ENCODE measurements around the gene FAXC.
A peak's percentile ranks its signal among the peaks of the same experiment; 100 is the strongest.
"Not testable (repeated sequence)": the region's sequence is repeated elsewhere in the genome, so short reads cannot be mapped to it uniquely, and the experiment has no call there.

The FAXC gene

DNA sequence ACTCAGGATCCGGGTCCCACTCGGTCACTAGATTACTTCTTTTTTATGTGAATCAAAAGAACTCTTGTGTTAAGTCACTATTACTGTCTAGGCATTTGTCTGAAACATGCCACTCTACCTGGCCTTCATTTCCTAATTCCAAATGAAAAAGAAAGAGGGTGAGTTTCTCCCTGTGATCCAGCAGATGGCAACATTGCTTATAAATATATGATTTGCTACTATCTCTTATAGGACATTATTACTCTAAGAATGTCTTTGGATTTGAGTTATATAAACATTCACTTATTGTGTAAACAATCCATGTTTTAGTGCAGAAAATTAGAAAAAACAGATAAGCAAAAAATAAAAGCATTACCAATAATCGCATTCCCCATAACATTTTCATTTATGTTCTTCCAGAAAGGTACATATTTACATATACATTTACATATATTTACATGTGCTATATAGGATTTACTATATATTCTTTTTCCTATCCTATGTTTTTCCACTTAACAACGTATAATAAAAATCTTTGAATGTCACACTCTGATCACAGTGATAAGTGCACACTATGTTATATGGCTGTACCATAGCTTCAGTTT, 66.9 kb downstream of the FAXC start:
- DNase-seq: peak; percentile 10

DNA sequence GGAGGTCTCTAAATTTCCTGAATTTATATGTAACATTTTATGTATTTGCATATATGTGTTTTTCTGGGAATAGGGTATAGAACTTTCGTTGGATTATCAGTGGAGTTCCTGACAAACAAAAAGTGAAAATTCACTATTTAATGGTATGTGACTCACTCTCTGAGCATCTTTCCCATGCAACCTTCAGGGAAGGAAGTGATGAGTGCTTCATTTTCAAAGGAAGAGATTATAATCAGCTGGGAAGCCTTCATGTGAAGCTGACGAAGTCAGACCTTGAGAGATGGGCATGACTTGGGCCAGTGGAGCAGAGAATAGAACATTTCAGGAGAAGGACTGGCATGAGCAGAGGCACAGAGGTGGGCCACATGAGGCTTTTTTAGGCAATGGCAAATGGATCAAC, 72.7 kb downstream of the FAXC start:
- DNase-seq: peak; percentile 39

DNA sequence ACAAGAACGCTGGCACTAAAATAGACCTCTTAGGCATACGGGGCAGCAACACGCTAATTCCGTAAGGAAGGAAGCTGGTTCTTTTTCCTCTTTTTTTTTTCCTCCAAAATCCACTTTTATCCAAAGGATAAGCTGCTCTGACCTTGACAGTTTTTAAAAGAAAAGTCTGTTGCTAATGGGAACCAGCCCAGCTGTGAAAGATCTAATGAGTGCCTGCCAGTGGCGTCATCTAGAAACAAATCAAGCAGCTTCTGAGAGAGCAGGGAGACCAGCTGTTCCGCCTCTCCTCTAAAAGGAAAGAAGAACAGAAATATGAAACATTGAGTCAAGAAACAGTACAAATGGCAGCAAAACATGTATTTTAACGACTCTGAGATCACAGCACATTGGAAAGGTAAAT, 78.6 kb downstream of the FAXC start:
- no peak for DNase-seq

DNA sequence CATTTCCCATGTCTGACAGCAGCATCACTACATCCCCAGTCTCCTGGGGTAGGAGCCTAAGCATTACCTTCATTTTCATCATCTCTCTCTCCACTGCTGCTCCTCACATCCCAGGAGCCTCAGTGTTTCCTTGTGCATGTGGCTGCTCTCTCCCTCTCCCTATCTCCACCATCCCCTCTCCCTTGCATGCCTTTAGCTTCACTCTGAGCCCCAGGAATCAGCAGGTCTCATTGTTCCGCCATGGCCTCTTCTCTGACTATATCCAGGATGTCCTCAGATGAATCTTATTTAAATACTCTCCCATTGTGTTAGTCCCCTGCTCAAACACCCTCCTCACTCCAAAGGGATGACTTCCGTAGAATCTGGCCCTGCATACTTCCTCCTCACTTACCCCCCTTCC, 79.4 kb downstream of the FAXC start:
- no peak for DNase-seq

DNA sequence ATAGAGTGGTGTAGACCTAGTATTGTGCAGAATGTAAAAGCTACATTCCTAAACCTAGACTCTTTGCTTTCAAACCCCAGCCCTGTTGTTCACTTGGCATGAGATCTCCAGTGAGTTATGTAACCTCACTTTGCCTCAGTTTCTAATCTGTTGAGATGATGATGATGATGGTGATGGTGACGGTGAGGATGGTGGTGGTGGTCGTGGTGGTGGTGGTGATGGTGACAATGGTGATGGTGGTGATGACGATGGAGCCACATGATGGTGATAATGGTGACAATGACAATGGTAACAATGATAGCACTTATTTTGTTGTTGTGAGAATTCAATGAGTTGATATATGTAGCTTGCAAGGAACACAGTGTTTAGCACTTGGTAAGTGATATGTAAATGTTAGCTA, 80.3 kb downstream of the FAXC start:
- no peak for DNase-seq

DNA sequence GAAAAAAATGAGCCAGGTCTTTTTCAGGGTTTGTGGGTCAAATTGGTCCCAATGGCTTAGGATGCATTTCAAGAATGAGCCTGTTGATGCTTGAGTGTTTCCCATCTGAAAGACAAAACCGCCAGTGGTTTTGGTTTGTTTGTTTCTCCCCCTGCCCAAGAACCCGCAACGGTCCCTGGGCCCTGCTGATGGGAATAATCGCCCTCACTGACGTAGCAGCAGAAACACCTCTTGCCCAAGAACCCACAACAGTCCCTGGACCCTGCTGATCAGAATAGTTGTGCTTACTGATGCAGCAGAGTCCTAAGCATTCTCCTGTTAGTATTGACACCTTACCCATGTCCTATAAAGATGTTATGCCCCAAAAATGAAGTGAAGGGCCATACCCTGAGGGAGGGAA, 82.5 kb downstream of the FAXC start:
- DNase-seq: not testable (repeated sequence)

DNA sequence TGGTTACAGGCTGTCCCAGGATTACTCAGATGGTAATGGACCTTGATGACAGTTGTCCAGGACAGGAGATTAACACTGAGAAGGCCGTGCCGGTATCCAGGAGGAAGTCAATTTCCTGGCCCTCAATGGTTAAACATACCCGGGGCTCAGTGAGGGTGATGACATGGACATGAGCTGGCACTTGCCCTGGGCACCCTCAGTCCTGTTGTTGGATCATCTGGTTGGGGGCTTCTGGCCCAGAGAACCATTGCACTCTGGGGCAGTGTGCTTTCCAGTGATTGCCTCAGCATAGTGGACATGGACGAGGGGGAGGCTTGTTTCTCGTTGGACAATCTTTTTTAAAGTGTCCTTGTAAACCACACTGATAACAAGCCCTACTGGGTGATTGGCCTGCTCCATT, 84.0 kb downstream of the FAXC start:
- DNase-seq: not testable (repeated sequence)

DNA sequence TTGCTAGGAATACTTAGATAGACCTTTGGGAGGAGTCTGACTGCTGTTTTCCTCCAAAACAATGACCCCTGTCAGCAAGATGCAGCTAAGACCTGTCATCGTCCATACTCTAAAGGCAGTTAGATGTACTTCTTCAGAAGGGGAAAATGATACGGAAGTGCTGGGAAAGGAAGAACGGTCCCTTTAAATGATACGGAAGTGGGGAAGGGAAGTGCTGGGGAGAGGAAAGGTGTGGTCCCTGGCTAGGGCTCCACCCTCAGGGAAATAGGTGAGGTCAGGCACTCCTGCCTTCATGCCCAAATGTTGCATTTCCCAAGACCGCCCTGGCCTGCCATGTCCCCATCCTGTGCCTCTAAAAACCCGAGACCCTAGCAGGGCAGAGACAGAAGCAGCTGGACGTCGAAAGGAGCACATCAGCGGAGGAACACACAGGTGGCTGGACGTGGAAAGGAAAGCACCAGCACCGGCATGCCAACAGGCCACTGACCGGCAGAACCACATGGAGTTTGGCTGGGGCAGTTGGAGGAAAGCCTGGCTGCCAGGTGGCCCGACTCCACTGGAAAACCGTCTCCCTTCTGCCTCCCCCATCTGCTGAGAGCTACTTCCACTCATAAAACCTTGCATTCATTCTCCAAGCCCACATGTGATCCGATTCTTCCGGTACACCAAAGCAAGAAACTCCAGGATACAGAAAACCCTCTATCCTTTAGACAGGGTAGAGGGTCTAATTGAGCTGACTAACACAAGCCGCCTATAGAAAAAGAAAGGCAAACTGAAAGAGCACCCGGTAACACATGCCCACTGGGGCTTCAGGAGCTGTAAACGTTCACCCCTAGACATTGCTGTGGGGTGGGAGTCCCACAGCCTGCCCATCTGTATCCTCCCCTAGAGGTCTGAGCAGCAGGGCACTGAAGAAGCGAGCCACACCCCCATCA, 94.6 kb downstream of the FAXC start:
- no peak for DNase-seq

DNA sequence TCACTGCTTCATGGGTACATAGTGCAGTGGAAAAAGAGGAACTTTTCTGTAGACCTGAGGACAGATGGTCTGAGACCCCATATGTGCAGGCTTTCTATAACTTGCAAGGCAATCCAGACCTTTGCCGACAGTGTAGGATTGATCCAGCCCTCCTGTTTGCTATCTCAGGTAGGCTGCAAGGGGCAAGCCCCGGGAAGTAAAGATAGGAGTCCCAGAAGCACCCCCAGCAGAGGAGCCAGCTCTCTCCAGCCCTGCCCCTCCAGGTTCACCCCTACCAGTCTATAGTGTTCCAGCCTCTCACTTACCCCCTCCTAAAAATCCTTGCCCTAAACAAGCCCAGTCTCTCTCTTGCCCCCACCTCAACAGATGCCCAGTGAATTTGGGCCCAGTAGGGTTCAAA, 96.2 kb downstream of the FAXC start:
- DNase-seq: no peak

DNA sequence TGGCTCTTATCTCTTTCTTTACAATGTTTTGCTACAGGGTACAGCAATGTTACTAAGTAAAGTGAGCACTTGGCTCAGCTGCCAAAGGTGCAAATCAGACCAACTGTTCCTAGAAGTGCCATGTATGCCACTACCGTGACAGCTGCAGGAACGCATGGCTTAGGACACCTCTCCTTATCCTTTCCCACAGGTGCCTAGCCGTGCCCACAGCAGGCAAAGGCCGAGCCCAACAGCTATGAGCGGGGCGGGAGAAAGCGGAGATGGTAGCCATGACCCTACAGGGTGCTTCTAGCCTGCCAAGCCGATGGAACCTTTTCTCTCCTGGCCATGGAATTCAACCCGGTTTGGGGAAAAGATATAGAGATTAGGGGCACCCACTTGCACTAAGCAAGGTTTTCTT, 97.1 kb downstream of the FAXC start:
- DNase-seq: no peak

DNA sequence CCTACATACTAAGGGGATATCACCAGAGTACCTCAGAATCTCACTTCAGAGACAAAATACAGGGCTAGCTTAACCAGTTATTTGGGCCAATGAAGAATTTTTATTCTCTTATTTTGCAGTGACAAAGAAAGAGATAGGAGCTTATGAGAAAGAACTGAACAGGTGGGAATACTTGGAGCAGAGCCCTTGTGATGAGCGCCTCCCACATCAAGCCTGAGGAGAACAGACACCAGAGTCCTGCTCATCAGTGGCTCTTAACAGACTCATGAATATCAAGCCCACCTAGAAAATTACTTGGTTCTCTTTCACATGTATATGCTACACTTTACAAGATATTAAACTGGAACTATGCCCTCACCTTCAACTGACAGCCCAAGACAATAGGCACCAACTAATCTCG, 99.0 kb downstream of the FAXC start:
- no peak for DNase-seq

DNA sequence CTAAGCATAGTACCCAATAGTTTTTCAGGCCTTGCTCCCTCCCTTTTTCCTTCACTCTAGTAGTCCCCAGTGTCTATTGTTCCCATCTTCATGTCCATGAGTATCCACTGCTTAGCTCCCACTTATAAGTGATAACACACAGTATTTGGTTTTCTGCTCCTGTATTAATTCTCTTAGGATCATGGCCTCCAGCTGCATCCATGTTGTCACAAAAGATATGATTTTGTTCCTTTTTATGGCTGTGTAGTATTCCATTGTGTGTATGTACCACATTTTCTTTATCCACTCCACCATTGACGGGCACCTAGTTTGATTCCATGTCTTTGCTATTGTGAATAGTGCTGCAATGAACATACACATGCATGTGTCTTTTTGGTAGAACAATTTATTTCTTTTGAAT, 102.9 kb downstream of the FAXC start:
- no peak for DNase-seq

DNA sequence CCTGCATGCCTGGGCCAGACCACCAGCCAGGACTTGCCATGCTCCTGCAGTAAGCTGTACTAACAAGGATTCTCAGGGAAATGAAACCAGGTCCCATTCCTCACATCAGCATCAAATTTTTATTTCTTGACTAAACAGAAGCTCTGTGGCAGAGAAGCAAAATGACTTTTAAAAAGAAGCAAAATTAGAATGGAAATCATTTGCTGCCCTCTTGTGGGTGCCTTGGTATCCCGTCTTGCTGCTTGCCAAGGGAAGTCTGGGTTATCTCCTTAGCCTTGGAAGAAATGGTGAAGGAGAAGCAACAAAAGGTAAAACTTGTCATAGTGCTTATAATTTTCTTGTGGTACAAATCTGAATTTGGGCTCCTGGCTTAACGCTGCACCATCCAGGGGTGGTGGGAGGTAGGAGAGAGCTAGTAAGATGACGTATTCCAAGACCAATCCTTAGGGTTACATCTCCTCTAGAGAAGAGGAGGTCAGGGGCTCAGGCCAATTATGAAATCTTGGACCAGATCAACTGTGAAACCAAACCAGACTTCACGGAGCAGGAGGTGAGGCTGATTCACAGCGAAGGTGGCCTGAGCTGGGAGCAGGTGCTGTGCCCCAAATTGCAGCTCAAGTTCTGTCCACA, 107.5 kb downstream of the FAXC start:
- peak; percentile 11 for DNase-seq

DNA sequence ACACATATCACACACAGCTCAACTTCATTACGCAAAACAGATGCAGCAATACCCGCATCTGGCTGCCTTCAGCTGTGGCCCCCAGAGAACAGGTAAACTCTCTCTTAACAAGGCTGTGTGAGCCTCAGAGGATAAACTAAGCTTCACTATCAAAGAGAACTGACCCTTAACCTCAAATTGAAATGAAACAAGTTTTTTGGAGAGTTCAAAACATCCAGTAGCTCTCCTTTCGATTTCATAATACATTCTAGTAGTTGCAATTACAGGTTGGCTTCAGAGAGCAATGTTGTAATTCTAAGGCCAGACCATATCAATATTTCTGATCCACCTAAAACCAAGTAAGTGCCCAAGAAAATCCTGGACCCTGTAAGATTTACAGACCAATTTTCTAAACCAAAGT, 113.5 kb downstream of the FAXC start:
- DNase-seq: no peak

DNA sequence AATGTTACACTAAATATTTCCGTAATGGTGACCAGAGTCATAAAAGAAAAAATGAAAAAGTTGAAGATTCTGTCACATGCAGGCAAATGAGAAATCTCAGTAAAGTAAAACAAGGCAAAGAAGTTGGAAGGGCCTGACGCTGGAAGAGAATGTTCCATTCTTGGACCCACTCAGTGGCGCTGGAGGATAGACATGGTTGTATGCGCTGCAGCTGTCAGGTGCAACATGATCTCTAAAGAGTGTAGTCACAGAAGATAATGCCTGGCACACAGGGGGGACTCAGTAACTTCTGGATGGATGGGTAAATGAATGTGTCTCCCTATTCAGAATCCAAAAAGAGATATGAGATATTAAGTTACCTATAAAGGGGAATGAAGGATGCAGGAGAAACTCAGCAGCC, 116.3 kb downstream of the FAXC start:
- DNase-seq: no peak

DNA sequence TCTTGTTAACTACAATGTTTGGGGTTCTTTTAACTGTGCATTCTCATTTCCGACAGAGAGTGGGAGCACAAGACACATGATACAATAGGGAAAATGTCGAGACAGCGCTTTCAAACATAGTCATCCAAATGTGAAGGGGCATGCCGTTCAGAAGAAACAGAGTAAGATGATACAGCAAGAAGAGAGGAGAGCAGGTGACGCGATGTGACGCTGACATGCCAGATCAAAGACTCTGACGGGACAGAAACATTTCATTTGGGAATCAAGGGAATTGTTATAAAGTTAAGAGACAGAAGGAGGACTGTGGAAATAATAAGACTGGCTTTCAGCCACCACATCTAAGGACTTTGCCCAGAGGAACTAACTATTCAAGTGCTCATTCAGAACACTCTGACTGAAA, 117.4 kb downstream of the FAXC start:
- no peak for DNase-seq

DNA sequence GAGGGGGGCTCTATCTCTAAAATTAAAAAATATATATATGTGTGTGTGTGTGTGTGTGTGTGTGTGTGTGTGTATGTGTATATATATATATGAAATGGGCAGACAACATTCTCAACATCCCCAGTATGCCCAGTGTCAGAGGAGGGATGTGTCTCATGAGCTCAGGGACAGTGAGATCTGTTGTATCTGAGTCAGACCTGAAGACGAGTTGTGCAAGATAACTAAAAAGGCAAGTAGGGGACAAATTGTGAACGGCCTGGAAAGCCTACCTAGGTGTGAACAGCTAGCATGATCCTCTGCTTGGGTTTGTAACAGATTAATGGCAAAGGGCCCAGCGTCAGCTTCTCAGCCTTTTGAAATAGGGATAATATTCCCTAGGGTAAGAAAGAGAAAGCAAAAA, 124.3 kb downstream of the FAXC start:
- no peak for DNase-seq

All from fibroblast of skin of right biceps (primary cell).